Osteoblast (primary cell): Measurements from ENCODE around the gene GTF2A1L. TPM values are rescaled to one million over a fixed set of nuclear protein-coding genes. Genes with fewer than 3 reads are reported as not detected.
"Not testable (repeated sequence)": the region's sequence is repeated elsewhere in the genome, so short reads cannot be mapped to it uniquely, and the experiment has no call there.

Experiments
- DNase-seq: peaks from one replicate; pipeline ENCODE4 v3.0.0; 2011; ENCODE audit warnings: low spot score, mixed read lengths; ENCODE audit not compliant: insufficient read length; ENCODE audit errors: missing footprints
- H2AFZ ChIP-seq: 2 replicates; pipeline ENCODE4 v1.6.0; 2011; ENCODE audit warnings: mild to moderate bottlenecking, low read length
- H3K27ac ChIP-seq: 2 replicates; pipeline ENCODE4 v1.5.1; 2011; ENCODE audit warnings: mild to moderate bottlenecking, low read depth, low read length, moderate library complexity
- H3K27me3 ChIP-seq: 2 replicates; pipeline ENCODE4 v1.6.0; 2012; ENCODE audit warnings: mild to moderate bottlenecking, control low read depth, inconsistent platforms, low read length, moderate library complexity; ENCODE audit not compliant: insufficient read depth
- H3K36me3 ChIP-seq: 2 replicates; pipeline ENCODE4 v1.5.1; 2011; ENCODE audit warnings: mild to moderate bottlenecking, low read length, control low read depth, moderate library complexity; ENCODE audit not compliant: insufficient read depth
- H3K4me1 ChIP-seq: 2 replicates; pipeline ENCODE4 v1.5.1; 2011; ENCODE audit warnings: mild to moderate bottlenecking, low read length, control low read depth, moderate library complexity; ENCODE audit not compliant: insufficient read depth
- H3K4me2 ChIP-seq: 2 replicates; pipeline ENCODE4 v1.6.0; 2011; ENCODE audit warnings: mild to moderate bottlenecking, low read length; ENCODE audit not compliant: insufficient read depth
- H3K4me3 ChIP-seq: fragments of 200-600 bp; sonication (generic); 3 replicates; pipeline ENCODE4 v1.5.1; 2012; ENCODE audit warnings: mild to moderate bottlenecking, low read length, inconsistent platforms; ENCODE audit not compliant: insufficient read depth
- H3K79me2 ChIP-seq: 2 replicates; pipeline ENCODE4 v1.6.0; 2012; ENCODE audit warnings: mild to moderate bottlenecking, low read length, control low read depth, inconsistent platforms; ENCODE audit not compliant: insufficient read depth
- H3K9me3 ChIP-seq: 2 replicates; pipeline ENCODE4 v1.5.1; 2011; ENCODE audit warnings: low read depth, low read length, control low read depth
- H4K20me1 ChIP-seq: 2 replicates; pipeline ENCODE4 v1.6.0; 2012; ENCODE audit warnings: mild to moderate bottlenecking, low read length, control low read depth; ENCODE audit not compliant: insufficient read depth
- total RNA-seq: library from RNA; depleted of rRNA; stranded (reverse); fragments of >200 nt; gene quantifications from 2 replicates; pipeline ENCODE4 v1.2.3, GENCODE V29; 2012
- TF ChIP-seq, protein P1 (sequence below): IDR thresholded peaks from 2 replicates; pipeline ENCODE4 v1.5.1; 2011; ENCODE audit warnings: mild to moderate bottlenecking, low read depth, low read length, moderate library complexity; ENCODE audit errors: extremely low read depth

GTF2A1L gene
- total RNA-seq, 1 donor: 1.1 TPM

- Histone ChIP-seq H3K27me3 (no peaks in the 10 kb centered on the region), H2AFZ (no peak overlapping the region), H3K36me3 (no peaks in the 10 kb centered on the region), H3K4me2 (peak overlapping the region; percentile 19), H3K4me1 (no peaks in the 10 kb centered on the region), H3K27ac (no peak overlapping the region), H4K20me1 (no peaks in the 10 kb centered on the region), H3K79me2 (no peaks in the 10 kb centered on the region), H3K4me3 (no peak overlapping the region), H3K9me3 (no peaks in the 10 kb centered on the region)
- TF ChIP-seq, protein P1, sequence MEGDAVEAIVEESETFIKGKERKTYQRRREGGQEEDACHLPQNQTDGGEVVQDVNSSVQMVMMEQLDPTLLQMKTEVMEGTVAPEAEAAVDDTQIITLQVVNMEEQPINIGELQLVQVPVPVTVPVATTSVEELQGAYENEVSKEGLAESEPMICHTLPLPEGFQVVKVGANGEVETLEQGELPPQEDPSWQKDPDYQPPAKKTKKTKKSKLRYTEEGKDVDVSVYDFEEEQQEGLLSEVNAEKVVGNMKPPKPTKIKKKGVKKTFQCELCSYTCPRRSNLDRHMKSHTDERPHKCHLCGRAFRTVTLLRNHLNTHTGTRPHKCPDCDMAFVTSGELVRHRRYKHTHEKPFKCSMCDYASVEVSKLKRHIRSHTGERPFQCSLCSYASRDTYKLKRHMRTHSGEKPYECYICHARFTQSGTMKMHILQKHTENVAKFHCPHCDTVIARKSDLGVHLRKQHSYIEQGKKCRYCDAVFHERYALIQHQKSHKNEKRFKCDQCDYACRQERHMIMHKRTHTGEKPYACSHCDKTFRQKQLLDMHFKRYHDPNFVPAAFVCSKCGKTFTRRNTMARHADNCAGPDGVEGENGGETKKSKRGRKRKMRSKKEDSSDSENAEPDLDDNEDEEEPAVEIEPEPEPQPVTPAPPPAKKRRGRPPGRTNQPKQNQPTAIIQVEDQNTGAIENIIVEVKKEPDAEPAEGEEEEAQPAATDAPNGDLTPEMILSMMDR: peak; percentile 85
- DNase-seq: no peak
These were observed 28.4 kb upstream of the GTF2A1L start for GRCh38 chr2:48589170-48589767.

DNA sequence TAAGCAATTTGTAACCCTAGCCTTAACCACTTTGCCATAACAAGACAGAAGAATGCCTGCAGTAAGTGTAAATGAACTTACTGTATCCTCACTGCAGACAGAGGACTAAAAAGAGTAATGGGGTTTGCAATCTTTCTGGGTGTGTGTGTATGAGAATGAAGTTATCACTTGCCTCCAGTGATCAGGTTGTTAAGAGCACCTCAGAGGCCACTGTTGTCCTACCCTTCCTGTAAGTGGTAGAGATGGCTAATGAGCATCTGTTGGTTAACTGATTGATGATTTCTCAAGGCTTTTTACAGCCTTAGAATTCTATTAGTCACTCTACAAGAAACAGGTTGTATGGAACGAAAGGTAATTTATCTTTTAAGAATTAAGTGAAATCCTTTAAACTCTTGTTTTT is 27.6 kb upstream of the GTF2A1L start:
- H3K36me3 ChIP-seq: no peaks in the 10 kb centered on the region
- DNase-seq: no peak
- no peaks in the 10 kb centered on the region for H3K79me2 ChIP-seq
- no peak overlapping the region for H3K4me3 ChIP-seq
- H3K27ac ChIP-seq: no peak overlapping the region
- no peak overlapping the region for H3K4me2 ChIP-seq
- H2AFZ ChIP-seq: no peak overlapping the region
- TF ChIP-seq, protein P1: no peak
- no peaks in the 10 kb centered on the region for H3K9me3 ChIP-seq
- H3K27me3 ChIP-seq: no peaks in the 10 kb centered on the region
- H3K4me1 ChIP-seq: no peaks in the 10 kb centered on the region
- H4K20me1 ChIP-seq: no peaks in the 10 kb centered on the region

DNA sequence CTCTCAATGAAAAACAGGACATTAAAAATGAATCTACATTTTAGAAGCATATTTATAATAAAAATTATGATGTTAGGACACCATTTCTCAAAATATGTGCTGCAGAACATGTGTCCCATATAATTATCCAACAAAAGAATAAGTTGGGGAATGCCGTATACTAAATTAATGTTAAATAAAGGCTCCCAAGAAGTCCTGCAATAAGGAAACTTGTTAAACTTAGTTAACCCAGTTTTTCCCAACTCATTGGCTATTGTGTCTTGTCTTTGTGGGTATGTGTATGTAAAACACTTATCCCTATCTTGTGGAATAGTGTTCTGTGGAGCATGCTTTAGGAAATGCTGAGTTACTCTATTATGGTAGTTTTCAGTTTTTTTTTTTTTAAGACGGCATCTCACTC is 25.6 kb upstream of the GTF2A1L start:
- Histone ChIP-seq H3K36me3 (no peaks in the 10 kb centered on the region), H3K4me1 (no peaks in the 10 kb centered on the region), H4K20me1 (no peaks in the 10 kb centered on the region), H2AFZ (no peak overlapping the region), H3K4me3 (no peak overlapping the region), H3K27me3 (no peaks in the 10 kb centered on the region), H3K27ac (no peak overlapping the region), H3K79me2 (no peaks in the 10 kb centered on the region), H3K4me2 (no peak overlapping the region), H3K9me3 (no peaks in the 10 kb centered on the region)
- no peak for DNase-seq
- TF ChIP-seq, protein P1: no peak

DNA sequence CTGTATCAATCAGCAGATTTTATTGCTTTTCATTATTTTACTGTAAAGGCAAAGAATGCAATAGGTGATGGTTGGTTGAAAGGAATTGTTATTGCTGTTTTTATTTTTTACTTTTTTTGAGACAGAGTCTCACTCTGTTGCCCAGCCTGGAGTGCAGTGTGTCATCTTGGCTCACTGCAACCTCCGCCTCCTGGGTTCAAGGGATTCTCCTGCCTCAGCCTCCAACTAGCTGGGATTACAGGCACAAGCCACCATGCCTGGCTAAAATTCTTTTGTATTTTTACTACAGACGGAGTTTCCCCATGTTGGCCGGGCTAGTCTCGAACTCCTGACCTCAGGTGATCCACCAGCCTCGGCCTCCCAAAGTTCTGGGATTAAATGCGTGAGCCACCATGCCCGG is 20.9 kb upstream of the GTF2A1L start:
- not testable (repeated sequence) for H2AFZ ChIP-seq, H3K79me2 ChIP-seq, H3K36me3 ChIP-seq, H4K20me1 ChIP-seq, H3K9me3 ChIP-seq, DNase-seq, H3K4me2 ChIP-seq, H3K27ac ChIP-seq, H3K4me3 ChIP-seq, H3K27me3 ChIP-seq
- peaks cover 15% of the 10 kb centered on the region for H3K4me1 ChIP-seq
